HG03103 (cell line): Measurements from ENCODE around the gene B3GALNT2.

ENCODE experiments used
- ATAC-seq: cut with Tn5 transposase; IDR thresholded peaks from one replicate; pipeline ENCODE4 v1.9.1; 2021; ENCODE audit warnings: low read depth; ENCODE audit not compliant: unreplicated experiment

Gene B3GALNT2

DNA sequence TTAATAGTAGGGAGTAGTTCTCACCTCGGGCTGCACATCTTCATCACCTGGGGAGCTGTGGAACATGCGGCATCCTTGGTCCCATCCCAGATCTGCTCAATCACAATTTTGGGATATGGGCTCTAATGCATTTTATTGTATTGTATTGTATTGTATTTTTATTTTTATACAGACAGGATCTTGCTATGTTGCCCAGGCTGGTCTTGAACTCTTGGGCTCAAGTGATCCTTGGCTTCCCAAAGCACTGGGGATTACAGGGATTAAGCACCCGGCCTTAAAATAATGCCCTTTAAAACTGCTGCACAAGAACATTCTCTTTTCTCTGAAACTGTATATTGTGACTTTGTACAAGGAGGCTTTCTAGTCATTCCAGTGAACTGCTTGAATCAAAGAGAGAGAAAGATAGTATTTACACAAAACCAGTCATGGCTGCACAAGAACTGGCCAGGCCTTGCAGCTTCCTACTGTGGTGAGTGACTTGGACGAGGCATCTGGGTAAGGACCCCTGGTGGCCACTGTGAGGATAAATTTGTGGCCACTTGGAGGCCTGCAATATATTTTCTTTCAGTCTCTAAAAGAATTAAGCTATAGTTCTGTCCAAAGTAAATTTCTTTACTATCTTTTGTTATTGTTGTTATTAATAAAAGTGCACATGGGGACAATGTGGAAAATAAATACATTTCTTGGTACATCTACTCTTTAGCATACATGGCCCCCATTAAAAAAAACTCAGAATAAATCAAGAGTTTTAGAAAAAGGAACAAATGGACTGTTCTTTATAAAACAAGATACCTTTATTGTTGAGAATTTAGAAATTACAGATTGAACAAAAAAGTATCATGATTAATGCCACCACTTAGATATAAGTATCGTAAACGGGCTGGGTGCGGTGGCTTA is 89.0 kb downstream of the B3GALNT2 start:
- no peak for ATAC-seq

DNA sequence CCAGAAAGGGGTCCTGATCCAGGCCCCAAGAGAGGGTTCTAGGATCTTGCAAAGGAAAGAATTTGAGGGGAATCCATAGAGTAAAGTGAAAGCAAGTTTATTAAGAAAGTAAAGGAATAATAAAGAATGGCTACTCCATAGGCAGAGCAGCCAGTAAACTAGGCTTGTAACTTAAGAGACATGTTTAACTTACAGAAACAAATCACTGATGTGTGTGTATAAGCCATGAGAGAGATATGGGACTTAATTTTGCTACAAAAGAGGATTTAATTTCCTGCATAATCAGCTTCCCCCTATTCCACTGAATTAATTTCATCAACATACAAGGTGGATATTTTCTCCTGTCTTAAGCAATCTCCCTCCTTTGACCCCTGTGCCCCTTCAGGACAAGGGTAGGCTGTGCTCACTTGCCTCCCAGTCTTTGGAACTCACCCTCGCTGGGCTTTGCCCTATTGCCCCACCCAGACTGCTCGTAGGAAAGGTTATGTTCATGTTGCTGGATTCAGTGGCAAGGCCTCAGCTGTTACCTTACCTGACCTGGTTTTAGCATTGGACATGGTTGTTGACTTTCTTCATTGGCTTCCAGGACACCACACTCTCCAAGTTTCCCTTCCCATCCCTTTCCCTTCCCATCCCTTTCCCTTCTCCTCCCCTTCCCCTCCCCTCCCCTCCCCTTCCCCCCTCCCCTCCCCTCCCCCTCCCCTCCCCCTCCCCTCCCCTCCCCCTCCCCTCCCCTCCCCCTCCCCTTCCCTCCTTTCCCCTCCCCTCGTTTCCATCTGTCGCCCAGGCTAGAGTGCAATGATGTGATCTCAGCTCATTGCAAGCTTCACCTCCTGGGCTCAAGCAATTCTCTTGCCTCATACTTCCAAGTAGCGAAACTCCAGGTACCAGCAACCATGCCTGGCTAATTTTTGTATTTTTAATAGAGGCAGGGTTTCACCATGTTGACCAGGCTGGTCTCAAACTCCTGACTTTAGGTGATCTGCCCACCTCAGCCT is 92.5 kb downstream of the B3GALNT2 start:
- no peak for ATAC-seq

DNA sequence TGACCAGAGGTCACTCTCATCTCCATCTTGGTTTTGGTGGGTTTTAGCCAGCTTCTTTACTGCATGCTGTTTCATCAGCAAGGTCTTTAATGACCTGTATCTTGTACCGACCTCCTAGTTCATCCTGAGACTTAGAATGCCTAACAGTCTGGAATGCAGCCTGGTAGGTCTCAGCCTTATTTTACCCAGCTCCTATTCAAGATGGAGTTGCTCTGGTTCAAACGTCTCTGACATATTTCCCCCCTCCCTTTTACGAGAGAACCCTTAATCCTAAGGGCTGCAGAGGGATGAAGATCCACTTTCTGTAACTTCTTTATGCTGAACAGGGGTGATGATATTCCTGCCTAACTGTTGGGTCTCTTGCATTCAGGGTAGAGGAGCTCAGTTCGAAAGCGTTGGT is 93.8 kb downstream of the B3GALNT2 start:
- ATAC-seq = no peak

DNA sequence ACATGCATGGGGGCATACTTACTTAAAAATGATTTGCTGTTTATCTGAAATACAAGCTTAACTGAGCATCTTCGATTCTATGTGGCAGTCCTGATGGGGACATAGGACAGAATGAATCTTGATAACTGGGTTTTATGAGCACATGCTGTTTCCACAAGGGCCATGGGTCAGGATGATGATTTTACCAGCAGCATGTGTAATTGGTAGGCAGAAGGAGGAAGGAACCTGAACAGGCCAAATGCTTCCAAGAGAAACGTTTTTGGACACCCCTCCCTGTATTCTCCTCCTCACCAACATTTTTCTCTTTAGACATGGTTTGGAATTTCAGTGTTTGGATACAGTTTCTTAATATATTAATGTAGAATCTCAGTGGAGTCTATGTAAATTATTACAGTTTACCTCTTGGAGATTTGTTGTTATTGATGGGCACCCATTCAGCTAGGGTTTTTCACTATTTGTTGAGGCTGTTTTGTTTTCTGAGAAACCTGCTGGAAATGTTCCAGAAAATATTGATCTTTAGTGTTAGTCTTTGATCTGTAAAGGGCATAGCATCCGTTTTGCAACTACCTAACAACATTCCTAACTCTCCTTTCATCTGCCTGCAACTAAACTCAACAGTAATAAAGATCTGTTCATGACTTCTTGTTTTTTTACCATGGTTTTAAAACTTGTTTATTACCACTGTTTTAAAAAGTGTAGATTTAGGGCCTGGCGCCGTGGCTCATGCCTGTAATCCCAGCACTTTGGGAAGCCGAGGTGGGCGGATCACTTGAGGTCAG is 95.0 kb downstream of the B3GALNT2 start:
- ATAC-seq = no peak

DNA sequence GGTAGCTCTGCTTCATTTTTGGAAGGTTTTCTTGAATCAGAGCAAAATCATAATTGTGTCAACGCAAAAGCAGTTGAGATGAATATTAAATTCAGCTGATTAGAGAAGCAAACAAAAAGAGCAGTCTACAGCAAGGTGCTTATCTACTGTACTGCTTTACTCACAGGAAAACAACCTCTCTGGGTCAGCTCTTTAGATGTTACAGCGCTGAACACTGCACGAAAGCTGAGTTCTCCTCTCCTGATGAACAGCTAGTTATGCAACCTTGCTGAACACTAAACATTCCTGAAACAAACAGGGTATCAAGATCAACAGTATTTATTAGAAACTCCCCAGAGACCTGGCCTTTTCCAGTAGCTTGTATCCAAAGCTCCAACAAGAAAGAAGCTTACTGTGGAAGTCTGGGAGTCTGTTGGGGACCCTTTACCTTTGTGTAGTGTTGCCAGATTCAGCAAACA is 95.7 kb downstream of the B3GALNT2 start:
- ATAC-seq = no peak

DNA sequence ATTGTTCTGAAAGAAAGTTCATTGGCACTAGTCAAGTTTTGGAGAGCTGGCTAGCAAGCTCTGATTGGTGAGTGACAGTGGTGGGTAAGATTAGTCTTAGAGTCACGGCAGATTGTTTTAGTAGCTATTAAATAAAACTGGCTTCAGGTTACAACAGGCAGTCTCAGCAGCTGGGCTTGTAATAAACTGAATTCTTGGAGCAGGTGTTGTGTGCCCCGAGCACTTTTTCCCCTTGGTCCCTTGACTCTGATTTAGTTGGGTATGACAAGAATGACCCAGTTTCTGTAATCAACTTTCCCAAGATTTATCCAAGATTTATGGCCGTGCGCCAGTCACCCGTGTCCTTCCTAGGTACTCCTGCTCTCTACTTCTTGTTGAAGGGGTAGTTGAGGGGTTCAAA is 96.8 kb downstream of the B3GALNT2 start:
- ATAC-seq = no peak

DNA sequence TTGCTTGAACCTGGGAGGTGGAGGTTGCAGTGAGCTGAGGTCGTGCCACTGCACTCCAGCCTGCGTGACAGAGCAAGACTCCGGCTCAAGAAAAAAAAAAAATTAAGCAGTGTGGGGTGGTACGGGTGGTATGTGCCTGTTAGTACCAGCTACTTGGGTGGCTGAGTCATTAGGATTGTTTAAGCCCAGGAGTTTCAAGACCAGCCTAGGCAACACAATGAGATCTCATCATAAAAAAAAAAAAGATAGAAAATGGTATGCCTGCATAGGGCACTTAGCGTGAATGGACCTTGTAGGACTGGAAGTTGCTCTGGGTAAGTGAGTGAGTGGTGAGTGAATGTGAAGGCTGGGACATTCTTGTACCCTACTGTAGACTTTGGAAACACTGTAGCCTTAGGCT is 100.1 kb downstream of the B3GALNT2 start:
- ATAC-seq = no peak

DNA sequence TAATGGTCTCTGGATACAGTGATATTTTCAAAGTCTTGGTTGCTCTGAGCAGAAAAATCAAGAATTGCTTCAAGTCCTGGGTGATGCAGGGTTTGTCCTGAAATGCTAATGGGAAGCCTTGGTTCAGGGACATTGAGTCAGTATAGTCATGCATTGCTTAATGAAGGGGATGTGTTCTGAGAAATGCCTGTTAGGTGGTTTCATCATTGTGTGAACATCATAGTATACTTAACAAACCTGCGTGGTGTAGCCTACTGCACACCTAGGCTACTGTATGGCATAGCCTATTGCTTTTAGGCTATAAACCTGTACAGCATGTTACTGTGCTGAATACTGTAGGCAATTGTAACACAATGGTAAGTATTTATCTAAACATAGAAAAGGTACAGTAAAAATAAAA is 100.7 kb downstream of the B3GALNT2 start:
- no peak for ATAC-seq

DNA sequence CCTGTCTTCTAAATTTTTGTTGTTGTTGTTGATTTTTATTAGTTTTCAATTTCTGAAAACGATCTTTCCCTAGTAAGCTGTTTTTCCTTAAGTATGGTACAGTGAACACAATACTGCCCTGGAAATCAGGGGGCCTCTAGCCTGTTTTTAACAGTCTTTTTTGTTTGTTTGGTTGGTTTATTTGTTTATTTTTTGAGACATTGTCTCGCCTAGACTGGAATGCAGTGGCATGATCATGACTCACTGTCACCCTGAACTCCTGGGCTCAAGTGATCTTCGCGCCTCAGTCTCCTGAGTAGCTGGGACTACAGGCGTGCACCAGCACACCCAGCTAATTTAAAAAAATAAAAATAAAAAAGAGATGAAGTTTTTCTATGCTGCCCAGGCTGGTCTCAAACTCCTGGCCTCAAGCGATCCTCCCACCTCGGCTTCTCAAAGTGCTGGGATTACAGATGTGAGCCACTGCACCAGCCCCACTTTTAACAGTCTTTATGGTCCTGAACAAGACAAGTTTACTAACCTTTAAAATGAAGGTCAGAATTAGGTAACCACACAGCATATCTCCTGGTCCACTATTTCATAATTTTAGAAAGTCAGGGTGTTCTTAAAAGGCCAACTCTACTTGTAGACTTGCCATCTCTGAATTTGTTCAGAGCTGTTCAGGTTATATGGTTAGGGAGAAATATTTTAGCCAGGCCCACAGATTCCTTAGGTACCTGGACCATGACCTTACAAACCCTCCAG is 101.6 kb downstream of the B3GALNT2 start:
- ATAC-seq = no peak

DNA sequence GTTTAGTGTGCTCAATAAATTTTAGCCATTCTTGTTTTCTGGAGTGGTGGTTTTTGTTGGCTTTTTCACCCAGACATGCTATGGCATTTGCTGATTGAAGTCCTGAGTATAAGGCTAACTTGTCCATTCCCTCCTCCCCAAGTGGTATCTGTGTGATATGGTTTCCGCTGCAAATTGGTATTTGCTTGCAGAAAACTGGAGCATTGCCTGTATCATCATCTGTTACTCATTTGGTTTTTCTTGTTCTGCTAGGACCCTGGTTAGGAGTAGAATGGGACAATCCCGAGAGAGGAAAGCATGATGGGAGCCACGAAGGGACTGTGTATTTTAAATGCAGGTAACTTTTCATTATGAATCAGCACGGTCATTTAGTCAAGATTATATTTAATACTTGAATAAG is 103.0 kb downstream of the B3GALNT2 start:
- ATAC-seq = no peak
